ENCODE measurements around the gene RTL3.
"Not testable (repeated sequence)": the region's sequence is repeated elsewhere in the genome, so short reads cannot be mapped to it uniquely, and the experiment has no call there.

Gene RTL3

GRCh38 chrX:78658845-78659744, at the start of gene RTL3:
Gene RTL3 (minus strand): TSS chrX:78659328. CDS start chrX:78658420, 908 bp downstream.
- no peak for DNase-seq (ENCODE audit: low read depth in 2 of 2)

GRCh38 chrX:78708816-78709215, 49.7 kb upstream of the RTL3 start:
- DNase-seq (ENCODE audit: low read depth in 2 of 2): no peak

- no peak for DNase-seq (ENCODE audit: low read depth in 2 of 2)
Measured at GRCh38 chrX:78708262-78708661, 49.1 kb upstream of the RTL3 start.

- DNase-seq (ENCODE audit: low read depth in 2 of 2): no peak
Measured at GRCh38 chrX:78706071-78706470, 46.9 kb upstream of the RTL3 start.

GRCh38 chrX:78693536-78693935, 34.4 kb upstream of the RTL3 start:
- no peak for DNase-seq (ENCODE audit: low read depth in 2 of 2)

GRCh38 chrX:78693012-78693411, 33.9 kb upstream of the RTL3 start:
- DNase-seq (ENCODE audit: low read depth in 2 of 2): no peak

GRCh38 chrX:78687586-78687985, 28.5 kb upstream of the RTL3 start:
- DNase-seq (ENCODE audit: low read depth in 2 of 2): no peak

GRCh38 chrX:78673246-78673645, 14.1 kb upstream of the RTL3 start:
- no peak for DNase-seq (ENCODE audit: low read depth in 2 of 2)

- DNase-seq (ENCODE audit: low read depth in 2 of 2): no peak
Measured at GRCh38 chrX:78665342-78665741, 6.2 kb upstream of the RTL3 start.

GRCh38 chrX:78661836-78662235, 2.7 kb upstream of the RTL3 start:
- no peak for DNase-seq (ENCODE audit: low read depth in 2 of 2)

GRCh38 chrX:78659955-78660354, 827 bp upstream of the RTL3 start:
- no peak for DNase-seq (ENCODE audit: low read depth in 2 of 2)

GRCh38 chrX:78658414-78658813, 714 bp downstream of the RTL3 start:
- no peak for DNase-seq (ENCODE audit: low read depth in 2 of 2)

GRCh38 chrX:78655642-78656041, 3.5 kb downstream of the RTL3 start:
- no peak for DNase-seq (ENCODE audit: low read depth in 2 of 2)

GRCh38 chrX:78653118-78653822, 5.9 kb downstream of the RTL3 start:
- no peak for DNase-seq (ENCODE audit: low read depth in 2 of 2)

- no peak for DNase-seq (ENCODE audit: low read depth in 2 of 2)
Measured at GRCh38 chrX:78650906-78651437, 8.2 kb downstream of the RTL3 start.

GRCh38 chrX:78643874-78644273, 15.3 kb downstream of the RTL3 start:
- DNase-seq (ENCODE audit: low read depth in 2 of 2): no peak

- DNase-seq (ENCODE audit: low read depth in 2 of 2): no peak
Measured at GRCh38 chrX:78643096-78643495, 16.0 kb downstream of the RTL3 start.

- DNase-seq (ENCODE audit: low read depth in 2 of 2): not testable (repeated sequence)
Measured at GRCh38 chrX:78636096-78636495, 23.0 kb downstream of the RTL3 start.

GRCh38 chrX:78624962-78625909, 33.9 kb downstream of the RTL3 start:
- no peak for DNase-seq (ENCODE audit: low read depth in 2 of 2)

- no peak for DNase-seq (ENCODE audit: low read depth in 2 of 2)
Measured at GRCh38 chrX:78624426-78624825, 34.7 kb downstream of the RTL3 start.

- no peak for DNase-seq (ENCODE audit: low read depth in 2 of 2)
Measured at GRCh38 chrX:78622831-78623230, 36.3 kb downstream of the RTL3 start.

- no peak for DNase-seq (ENCODE audit: low read depth in 2 of 2)
Measured at GRCh38 chrX:78619834-78620233, 39.3 kb downstream of the RTL3 start.
